Chondrocyte (in vitro differentiated cells): Measurements from ENCODE around the gene TPRG1. TPM values are rescaled to one million over a fixed set of nuclear protein-coding genes. Genes with fewer than 3 reads are reported as not detected.

Experiments
- DNase-seq: peaks from one replicate; pipeline ENCODE4 v3.0.0; 2021; ENCODE audit warnings: mixed read lengths, low spot score
- H3K27ac Mint-ChIP-seq: one replicate; pipeline ENCODE4 v1.8.0; 2021; ENCODE audit warnings: mild to moderate bottlenecking, moderate library complexity, mixed read lengths; ENCODE audit not compliant: unreplicated experiment
- H3K27me3 Mint-ChIP-seq: 2 replicates; pipeline ENCODE4 v1.8.0; 2021; ENCODE audit warnings: low read depth, mixed read lengths
- H3K36me3 Mint-ChIP-seq: 2 replicates; pipeline ENCODE4 v1.8.0; 2021; ENCODE audit warnings: low read depth, mixed read lengths
- H3K4me1 Mint-ChIP-seq: 2 replicates; pipeline ENCODE4 v1.8.0; 2021; ENCODE audit warnings: low read depth, mild to moderate bottlenecking, mixed read lengths
- H3K4me3 Mint-ChIP-seq: one replicate; pipeline ENCODE4 v1.8.0; 2021; ENCODE audit warnings: mild to moderate bottlenecking, moderate library complexity, mixed read lengths; ENCODE audit not compliant: unreplicated experiment
- H3K9me3 Mint-ChIP-seq: 2 replicates; pipeline ENCODE4 v1.8.0; 2021; ENCODE audit warnings: low read depth, mixed read lengths
- CTCF ChIP-seq: fragments of 200-600 bp; sonication (generic); IDR thresholded peaks from 2 replicates; pipeline ENCODE4 v1.5.0; 2021; ENCODE audit warnings: antibody characterized with exemption, mild to moderate bottlenecking, moderate library complexity
- total RNA-seq: library from RNA; stranded (reverse); gene quantifications from 3 replicates; pipeline ENCODE4 v1.2.1, GENCODE V29; 2021

Gene TPRG1
- total RNA-seq, 1 donor from 2014 or later, result 1.3 TPM

DNA sequence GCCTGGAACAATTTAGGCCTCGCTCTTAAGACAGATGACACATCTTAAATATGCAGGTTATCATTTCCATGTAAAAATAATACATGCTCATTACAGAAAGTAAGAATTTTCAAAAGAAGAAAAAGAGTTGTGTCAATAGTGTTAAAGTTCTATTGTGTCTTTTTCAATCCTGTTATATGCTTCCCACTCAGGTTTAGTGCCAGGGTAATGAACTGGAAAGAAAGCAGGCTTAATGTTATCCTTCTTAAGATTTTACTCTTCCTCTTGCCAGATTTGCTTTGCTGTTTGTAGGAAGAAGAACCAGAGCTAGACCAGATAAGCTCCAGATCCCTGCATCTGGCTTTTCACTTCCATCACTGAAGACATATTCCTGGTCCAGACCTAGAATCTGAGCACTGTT lies 128.6 kb downstream of the TPRG1 start:
- Mint-ChIP-seq H3K36me3 (no peaks in the 10 kb centered on the region), H3K9me3 (no peaks in the 10 kb centered on the region), H3K27me3 (peaks cover 8% of the 10 kb centered on the region), H3K4me3 (no peak overlapping the region), H3K27ac (no peak overlapping the region), H3K4me1 (peaks cover 44% of the 10 kb centered on the region)
- no peak for TF ChIP-seq CTCF
- no peak for DNase-seq

DNA sequence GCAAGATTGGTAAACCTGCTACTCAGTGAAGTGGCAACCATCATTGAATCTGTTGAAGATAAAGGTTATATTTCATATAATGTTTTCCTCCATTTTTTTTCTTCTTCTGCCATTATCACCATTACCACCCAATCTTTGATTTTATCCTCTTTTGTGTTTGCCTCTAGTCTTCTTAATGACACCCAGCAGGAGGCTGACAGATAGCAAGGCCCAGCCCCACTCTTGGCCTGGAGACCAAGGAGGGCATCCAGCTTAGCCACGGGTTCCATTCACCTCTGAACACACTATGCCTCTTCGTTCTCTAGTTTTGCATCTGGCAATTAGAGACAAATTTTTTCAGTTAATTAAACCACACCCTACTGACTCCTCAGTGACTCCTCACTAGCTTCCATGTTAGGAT lies 129.7 kb downstream of the TPRG1 start:
- Mint-ChIP-seq H3K4me1 (peaks cover 51% of the 10 kb centered on the region), H3K4me3 (no peak overlapping the region), H3K36me3 (no peaks in the 10 kb centered on the region), H3K27ac (no peak overlapping the region), H3K9me3 (no peaks in the 10 kb centered on the region), H3K27me3 (peaks cover 7% of the 10 kb centered on the region)
- DNase-seq, result no peak
- TF ChIP-seq CTCF, result no peak

- Mint-ChIP-seq H3K4me3 (no peak overlapping the region), H3K36me3 (no peaks in the 10 kb centered on the region), H3K27ac (no peak overlapping the region), H3K9me3 (no peaks in the 10 kb centered on the region), H3K4me1 (peaks cover 37% of the 10 kb centered on the region), H3K27me3 (peaks cover 8% of the 10 kb centered on the region)
- DNase-seq, result no peak
- no peak for TF ChIP-seq CTCF
Observed at GRCh38 chr3:189303584-189303983, 131.8 kb downstream of the TPRG1 start.

DNA sequence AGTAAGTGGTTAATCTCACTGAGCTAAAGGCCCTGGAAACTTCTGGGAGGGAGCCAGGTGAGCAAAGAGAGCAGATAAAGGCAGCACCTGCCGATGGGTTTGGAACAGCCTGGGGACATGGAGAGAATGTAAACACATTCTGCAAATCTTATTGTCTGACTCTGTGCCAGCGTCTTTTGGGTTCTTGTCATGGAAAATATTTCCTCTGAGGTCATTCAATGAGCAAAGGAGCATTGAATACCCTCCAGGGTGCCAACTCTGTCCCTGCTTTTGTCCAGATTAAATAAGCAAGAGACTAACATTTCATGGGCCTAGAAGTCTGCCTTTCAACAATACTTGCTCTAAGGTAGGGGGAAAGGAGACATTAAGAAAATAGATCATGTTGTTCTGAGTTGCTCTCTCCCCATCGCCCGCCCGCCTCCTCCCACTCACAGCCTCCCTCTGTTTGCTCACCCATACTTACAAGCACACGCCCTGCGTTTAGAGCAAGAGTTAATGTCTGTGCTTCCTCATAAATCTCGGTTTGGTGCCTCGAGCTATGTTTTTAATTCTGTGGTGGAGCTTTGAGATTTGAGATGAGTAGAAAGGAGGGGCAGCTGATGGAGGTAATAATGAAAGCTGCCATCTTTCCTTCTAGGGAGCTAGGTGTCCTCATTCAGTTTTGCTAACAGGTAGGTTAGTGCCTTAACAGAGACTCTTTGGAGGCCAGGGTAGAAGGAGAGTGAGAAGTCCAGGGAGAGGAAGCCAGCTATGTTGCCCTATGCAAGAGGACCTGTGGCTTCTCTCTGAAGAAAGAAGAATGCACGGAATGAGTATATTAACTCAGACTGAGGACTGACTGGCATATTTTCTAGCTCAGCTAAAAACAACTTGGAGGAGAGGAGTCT lies 132.9 kb downstream of the TPRG1 start:
- Mint-ChIP-seq H3K4me1 (peaks cover 30% of the 10 kb centered on the region), H3K27me3 (peaks cover 7% of the 10 kb centered on the region), H3K36me3 (no peaks in the 10 kb centered on the region), H3K4me3 (no peak overlapping the region), H3K27ac (peak overlapping the region; percentile 23), H3K9me3 (no peaks in the 10 kb centered on the region)
- TF ChIP-seq CTCF, result no peak
- DNase-seq, result no peak

- no peak for DNase-seq
- TF ChIP-seq CTCF, result no peak
Observed at GRCh38 chr3:189305412-189305811, 133.6 kb downstream of the TPRG1 start.

More at GRCh38 chr3:189305412-189305811, 133.6 kb downstream of the TPRG1 start:
- Mint-ChIP-seq H3K36me3 (no peaks in the 10 kb centered on the region), H3K4me3 (no peak overlapping the region), H3K9me3 (no peaks in the 10 kb centered on the region), H3K27ac (no peak overlapping the region), H3K4me1 (peaks cover 30% of the 10 kb centered on the region), H3K27me3 (peaks cover 6% of the 10 kb centered on the region)
